ENCODE results near the gene RASL10A. TPM values are rescaled to one million over a fixed set of nuclear protein-coding genes. Genes with fewer than 3 reads are reported as not detected.
A peak's percentile ranks its signal among the peaks of the same experiment; 100 is the strongest.

Gene RASL10A
- polyA plus RNA-seq, 4 donors, result 0.22 to 0.24 TPM; not detected in 2

DNA sequence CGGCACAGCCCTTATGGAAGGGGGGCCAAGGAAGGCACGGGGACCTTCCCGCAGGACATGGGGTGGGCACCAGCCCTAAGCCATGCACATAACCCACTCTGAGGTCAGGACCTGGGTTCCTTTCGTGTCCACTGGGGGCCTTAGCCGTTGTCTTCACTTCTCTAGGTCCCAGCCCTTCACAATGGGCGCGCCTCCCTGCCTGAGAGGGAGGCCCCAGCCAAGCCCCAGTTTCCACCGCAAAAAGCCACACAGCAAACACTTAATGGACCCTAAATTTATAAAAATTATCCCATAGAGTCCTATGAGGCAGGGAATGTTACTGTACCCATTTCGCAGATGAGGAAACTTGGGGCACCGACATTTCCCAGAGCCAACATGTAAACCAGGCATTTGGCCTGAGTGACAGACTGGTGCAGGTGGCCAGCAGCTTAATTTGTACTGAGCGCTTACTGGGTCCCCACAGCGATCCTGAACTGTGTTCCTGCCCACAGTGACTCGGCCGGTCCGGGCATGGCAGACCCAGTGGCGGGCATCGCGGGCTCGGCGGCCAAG is 7.8 kb downstream of the RASL10A start:
- DNase-seq (ENCODE audit: low read depth in 4 of 4, low spot score in 3 of 4), result no peak

DNA sequence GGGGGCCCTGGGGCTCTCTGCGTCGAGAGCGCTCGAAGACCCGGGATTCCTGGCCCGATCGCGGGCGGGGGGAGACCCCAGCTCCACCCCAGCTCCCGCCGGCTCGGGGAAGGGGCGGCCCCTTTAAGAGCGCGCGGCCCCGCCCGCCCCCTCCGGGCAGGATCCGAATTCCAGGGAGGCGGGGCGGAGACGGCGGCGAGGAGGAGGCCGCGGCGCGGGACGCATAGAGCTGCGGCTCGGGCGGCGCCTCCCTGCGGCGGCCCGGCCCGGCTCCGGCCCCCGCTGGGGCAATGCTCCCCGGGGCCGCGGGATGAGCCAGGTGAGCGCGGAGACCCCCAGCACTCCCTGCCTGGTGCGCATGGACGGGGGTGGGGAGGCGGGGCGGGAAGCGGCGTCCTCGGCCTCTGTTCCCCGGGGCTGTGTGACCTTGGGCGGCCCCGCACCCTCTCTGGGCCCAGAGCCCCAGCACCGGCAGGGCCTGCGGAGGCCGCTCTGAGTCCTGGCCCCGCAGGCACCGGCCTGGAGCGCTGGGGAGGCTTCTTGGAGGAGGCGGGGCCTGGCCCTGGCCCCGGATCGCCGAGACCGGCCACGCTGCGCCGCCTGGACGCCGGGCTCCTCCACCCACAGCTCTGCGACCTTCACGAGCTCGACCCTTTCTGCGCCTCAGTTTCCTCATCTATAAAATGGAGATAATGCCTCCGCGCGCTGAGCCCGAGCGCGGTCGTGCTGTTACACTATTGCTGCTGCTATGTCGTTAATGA is 8.5 kb downstream of the RASL10A start:
- peak in 3 of 4 donors; percentile 60 to 68 (median 66) for DNase-seq (ENCODE audit: low read depth in 4 of 4, low spot score in 3 of 4)

- peak; percentile 60 to 64 (median 62) for DNase-seq (ENCODE audit: low read depth in 4 of 4, low spot score in 3 of 4)
These were observed 9.2 kb downstream of the RASL10A start, which contains the start of gene GAS2L1 for GRCh38 chr22:29306175-29306834. GAS2L1 (plus strand) TSS chr22:29306650; CDS start chr22:29308106, 1,456 bp downstream.

DNA sequence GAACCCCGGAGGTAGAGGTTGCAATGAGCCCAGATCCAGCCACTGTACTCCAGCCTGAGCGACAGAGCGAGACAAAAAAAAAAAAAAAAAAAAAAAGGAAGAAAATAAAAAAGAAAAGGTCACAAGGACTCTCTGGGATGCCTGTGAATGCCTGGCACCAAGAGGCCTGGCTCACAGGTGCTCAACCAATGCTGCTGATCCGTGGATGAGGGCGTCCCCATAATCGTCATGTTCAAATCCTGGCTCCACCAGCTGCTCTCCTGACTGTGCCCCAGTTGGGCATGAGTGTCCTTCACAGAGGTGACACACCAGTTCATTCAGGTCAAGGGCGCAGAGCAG is 9.7 kb downstream of the RASL10A start:
- DNase-seq (ENCODE audit: low read depth in 4 of 4, low spot score in 3 of 4), result no peak

DNA sequence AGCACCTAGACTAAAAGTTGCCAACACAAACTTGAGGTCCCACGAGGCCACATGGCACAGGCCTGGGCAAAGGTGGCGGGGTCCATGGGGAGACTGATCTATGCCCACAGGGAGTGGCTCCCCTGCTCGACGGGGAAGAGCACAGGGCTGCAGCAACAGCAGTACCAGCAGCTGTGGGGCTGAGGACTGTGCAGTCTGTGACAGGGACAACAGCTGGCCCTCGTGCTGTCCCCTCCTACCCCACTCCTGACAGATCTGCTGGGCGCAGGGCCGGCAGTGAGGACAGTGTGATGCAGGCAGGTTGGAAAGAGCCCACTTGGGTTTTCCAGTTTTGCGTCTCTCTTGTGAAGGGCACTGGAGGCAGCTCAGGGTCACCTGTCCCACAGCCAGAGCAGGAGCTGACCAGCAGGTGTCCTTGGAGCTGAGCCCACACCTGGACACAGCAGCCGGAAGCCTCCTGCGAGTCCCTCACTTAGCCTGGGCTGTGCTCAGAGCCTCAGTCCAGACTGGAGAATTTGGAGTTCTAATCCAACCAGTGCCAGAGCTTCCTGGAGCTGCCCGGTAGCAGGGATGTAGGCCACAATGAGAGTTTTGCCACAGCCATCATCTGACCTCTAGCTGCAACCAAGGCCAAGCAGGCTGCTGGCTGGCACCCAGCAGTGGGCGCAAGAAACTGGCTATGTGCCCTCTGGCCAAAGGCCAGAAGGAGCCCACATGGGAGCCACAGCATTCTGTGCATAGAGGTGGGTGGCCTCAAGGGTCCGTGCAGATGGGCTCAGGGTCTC is 12.6 kb downstream of the RASL10A start:
- no peak for DNase-seq (ENCODE audit: low read depth in 4 of 4, low spot score in 3 of 4)

- DNase-seq (ENCODE audit: low read depth in 4 of 4, low spot score in 3 of 4), result no peak
These were observed 13.2 kb downstream of the RASL10A start for GRCh38 chr22:29302402-29302680.

DNA sequence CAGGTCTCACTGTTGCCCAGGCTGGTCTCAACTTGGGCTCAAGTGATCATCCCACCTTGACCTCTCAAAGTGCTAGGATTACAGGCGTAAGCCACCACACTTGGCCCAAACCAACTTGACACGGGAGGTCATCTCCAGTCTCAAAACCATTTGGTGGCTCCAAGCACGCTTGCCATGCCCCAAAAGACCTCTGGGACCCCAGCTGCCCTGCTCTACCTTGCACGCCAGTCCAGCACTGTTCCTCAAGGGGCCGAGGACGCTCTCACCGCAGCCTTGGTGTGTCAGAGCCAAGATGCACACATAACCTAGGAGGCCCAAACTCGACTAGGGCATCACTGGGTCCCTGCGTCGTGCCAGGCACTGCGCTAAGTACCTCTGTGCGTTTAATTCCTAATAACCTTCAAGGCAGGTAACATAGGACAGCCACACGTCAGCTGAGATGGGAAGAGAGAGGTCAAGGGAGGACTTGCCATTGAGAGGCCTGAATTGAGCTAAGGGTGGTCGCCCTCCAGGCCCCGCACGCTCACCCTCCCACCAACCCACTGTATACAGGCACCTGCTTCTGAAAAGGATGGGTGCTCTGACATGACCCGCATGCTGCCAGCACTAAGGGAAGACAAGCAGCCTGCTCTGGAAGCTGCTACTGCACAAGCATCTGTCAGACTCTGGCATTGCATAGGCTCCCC is 13.6 kb downstream of the RASL10A start:
- no peak for DNase-seq (ENCODE audit: low read depth in 4 of 4, low spot score in 3 of 4)

DNA sequence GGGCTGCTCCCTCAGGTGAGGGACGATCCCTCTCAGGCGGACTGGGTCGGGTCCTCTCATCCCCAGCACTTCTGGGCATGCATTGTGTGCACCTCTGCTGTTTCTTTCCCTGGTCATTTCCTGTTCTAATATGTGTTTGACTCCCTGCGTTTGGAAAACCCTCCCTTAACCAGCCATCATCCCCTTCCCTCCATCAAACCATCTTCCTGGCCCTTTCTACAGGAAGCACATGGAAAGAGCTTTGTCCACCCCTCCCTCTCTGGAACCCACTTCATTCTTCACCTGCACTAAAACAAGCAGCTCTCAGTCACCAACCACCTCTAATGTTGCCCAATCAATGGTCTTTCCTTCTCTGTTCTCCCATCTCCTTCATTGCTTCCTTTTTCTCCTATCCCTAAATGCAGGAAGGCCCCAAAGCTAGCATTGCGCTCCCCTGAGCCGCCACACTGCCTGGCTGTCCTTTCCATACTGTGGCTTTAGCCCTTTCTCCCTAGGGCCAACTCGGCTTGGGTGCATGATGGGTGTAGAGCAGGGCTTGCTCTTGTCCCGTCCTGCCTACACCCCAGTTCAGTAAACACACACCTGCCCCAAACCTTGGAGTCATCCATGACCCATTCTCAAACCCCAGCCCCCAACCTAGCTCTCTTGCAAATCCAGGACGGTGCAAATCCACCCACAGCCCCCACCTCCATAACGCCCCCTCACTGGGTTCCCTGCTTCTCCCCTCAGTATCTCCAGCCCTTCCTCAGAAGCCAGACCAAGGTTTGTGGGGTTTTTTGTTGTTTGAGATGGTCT is 14.5 kb downstream of the RASL10A start:
- no peak for DNase-seq (ENCODE audit: low read depth in 4 of 4, low spot score in 3 of 4)

DNA sequence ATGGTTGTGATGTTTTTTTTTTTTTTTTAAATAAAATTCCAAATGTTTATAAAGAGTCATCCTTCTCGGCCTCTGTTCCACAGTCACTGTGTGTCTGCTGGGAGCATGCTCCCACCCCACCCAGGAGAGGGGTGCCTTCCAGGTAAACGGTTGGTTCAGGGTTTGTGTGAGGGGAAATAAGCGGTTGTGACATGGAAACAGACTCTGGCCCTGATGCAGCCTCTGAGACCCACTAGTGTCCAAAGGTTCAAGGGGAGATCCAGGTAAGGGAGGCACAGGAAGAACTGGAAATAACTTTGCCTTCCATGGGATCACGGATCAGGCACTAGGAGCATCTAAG is 15.1 kb downstream of the RASL10A start:
- DNase-seq (ENCODE audit: low read depth in 4 of 4, low spot score in 3 of 4), result no peak

- DNase-seq (ENCODE audit: low read depth in 4 of 4, low spot score in 3 of 4), result no peak
These were observed 16.2 kb downstream of the RASL10A start for GRCh38 chr22:29299136-29299900.

DNA sequence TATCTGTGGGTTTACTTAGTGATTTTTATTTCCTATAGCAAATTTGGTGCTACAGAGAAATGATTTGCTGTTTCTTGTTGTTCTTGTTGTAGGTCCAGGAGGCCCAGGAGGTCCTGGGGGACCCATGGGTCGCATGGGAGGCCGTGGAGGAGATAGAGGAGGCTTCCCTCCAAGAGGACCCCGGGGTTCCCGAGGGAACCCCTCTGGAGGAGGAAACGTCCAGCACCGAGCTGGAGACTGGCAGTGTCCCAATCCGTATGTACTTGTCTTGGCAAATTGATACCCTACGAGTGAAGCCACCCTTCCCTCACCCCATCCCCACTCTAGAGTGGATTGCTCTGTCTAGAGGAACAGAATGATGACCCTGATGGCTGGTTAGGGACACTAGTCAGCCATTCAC is 16.9 kb downstream of the RASL10A start:
- DNase-seq (ENCODE audit: low read depth in 4 of 4, low spot score in 3 of 4), result no peak

DNA sequence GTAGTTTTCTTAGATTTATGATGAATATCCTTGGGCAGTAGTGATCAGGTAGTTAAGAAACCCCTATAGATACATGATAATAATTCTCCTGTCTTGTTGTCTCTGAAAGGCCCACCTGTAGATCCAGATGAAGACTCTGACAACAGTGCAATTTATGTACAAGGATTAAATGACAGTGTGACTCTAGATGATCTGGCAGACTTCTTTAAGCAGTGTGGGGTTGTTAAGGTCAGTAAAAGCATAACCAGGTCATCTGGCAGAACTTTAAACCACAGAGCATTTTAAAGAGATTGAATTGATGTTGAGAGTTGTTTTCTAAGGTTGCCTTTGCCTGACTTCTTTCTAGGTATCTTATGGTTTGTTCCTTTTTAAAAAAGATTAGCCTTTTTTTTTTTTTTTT is 23.1 kb downstream of the RASL10A start:
- no peak for DNase-seq (ENCODE audit: low read depth in 4 of 4, low spot score in 3 of 4)

DNA sequence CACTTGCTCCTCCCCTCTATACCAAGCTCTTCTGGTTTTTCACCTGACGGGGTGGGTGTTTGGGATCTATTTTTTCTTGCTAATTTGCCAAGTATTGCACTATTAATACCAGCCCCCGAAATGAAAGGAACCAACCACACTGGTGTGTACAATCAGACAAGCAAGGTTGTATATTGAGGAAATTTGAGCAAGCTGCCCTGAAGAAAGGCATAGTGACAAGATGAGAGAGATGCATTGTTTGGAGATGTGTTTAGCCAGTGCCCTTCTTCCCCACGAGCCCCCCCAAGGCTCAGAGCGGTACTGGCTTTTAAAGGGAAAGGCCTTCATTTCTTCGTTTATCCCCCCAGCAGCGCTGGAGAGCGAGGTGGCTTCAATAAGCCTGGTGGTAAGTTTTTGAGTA is 24.3 kb downstream of the RASL10A start:
- DNase-seq (ENCODE audit: low read depth in 4 of 4, low spot score in 3 of 4), result no peak

- no peak for DNase-seq (ENCODE audit: low read depth in 4 of 4, low spot score in 3 of 4)
These were observed 25.4 kb downstream of the RASL10A start for GRCh38 chr22:29290061-29290460.

DNA sequence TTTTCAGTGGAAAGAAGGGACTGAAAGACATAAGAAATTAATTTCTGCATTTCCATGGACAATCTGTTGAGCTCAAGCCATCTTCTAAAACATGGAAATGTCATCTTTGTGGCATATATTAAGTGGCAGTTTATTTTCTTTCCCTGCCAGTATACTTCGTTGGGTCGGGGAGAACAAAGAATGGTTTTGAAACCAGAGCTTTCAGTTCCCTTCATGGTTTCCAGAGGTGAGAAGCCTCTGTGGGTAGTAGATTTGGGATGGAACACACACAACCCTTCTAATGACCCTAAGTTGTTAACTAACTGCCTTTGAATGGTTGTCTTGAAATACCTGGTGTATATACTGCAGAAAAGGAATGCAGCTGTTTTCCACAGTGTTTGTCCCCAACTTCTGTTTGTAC is 26.7 kb downstream of the RASL10A start:
- DNase-seq (ENCODE audit: low read depth in 4 of 4, low spot score in 3 of 4), result no peak

GRCh38 chr22:29284196-29284595 is 31.3 kb downstream of the RASL10A start:
- no peak for DNase-seq (ENCODE audit: low read depth in 4 of 4, low spot score in 3 of 4)

GRCh38 chr22:29277927-29278326 is 37.6 kb downstream of the RASL10A start:
- no peak for DNase-seq (ENCODE audit: low read depth in 4 of 4, low spot score in 3 of 4)

DNA sequence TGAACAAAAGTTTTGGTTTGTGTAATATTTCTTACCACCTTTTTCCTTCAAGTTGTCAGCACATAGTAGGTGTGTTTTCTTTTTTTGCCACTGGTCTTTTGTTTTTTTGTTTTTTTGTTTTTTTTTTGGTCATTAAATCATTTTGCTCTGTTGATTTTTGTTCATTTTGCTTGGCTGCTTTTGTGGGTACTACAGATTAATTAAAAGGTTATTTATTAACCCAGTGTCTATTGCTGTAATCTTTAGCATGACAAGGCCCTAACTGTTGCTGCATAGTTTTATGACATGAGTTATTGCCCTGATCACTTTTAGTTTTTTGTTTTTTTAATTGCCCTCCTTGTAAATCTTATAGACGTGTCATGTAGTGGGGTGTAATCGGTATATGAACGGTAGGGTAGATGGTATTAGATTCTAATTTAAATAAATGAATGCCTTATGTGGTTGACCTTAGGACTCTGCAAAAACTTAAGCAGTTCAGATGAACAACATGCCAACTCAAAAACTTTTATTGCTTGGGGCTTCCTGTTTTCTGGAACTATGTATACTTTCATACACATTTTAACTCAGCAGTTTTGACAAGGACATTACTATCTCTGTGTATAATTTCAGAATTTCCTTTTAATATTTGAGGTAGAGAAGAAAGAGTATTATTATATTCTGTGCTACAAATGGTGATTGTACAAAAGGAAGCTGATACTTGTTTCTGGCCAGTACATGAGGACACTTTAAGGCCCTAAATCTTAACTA is 39.5 kb downstream of the RASL10A start:
- DNase-seq (ENCODE audit: low read depth in 4 of 4, low spot score in 3 of 4), result no peak

- no peak for DNase-seq (ENCODE audit: low read depth in 4 of 4, low spot score in 3 of 4)
These were observed 40.3 kb downstream of the RASL10A start for GRCh38 chr22:29275167-29275566.

Measured in right renal pelvis (tissue), 4 donors.